ENCODE measurements around the gene ZNF74.
"Not testable (repeated sequence)": the region's sequence is repeated elsewhere in the genome, so short reads cannot be mapped to it uniquely, and the experiment has no call there.

ZNF74 gene

GRCh38 chr22:20448630-20449029, 54.7 kb downstream of the ZNF74 start:
- no peak for DNase-seq (ENCODE audit: low read depth)

GRCh38 chr22:20449819-20450550, 56.0 kb downstream of the ZNF74 start:
- DNase-seq (ENCODE audit: low read depth) = no peak

- DNase-seq (ENCODE audit: low read depth) = no peak
Measured at GRCh38 chr22:20450551-20450906, 56.6 kb downstream of the ZNF74 start.

- DNase-seq (ENCODE audit: low read depth) = not testable (repeated sequence)
Measured at GRCh38 chr22:20451129-20451778, 57.3 kb downstream of the ZNF74 start.

GRCh38 chr22:20451920-20452319, 58.0 kb downstream of the ZNF74 start:
- DNase-seq (ENCODE audit: low read depth) = no peak

GRCh38 chr22:20453222-20453621, 59.3 kb downstream of the ZNF74 start:
- DNase-seq (ENCODE audit: low read depth) = no peak

- DNase-seq (ENCODE audit: low read depth) = no peak
Measured at GRCh38 chr22:20455709-20456063, 61.7 kb downstream of the ZNF74 start.

GRCh38 chr22:20456064-20456721, 62.2 kb downstream of the ZNF74 start:
- peak; percentile 60 for DNase-seq (ENCODE audit: low read depth)

- DNase-seq (ENCODE audit: low read depth) = no peak
Measured at GRCh38 chr22:20456722-20457076, 62.7 kb downstream of the ZNF74 start.

- DNase-seq (ENCODE audit: low read depth) = no peak
Measured at GRCh38 chr22:20457506-20458240, 63.7 kb downstream of the ZNF74 start.
